AG04450 (cell line): Measurements from ENCODE around the gene LAMA5. TPM values are rescaled to one million over a fixed set of nuclear protein-coding genes. Genes with fewer than 3 reads are reported as not detected.

Experiments used
- CTCF ChIA-PET: fragments of 300-600, 350-600 bp; formaldehyde crosslinking; extraction: SDS; loops from one replicate; lab custom pipeline; 2022; ENCODE audit warnings: antibody characterized with exemption, inconsistent platforms; lab: Charles Lee
- POLR2A ChIA-PET: fragments of 350-600 bp; formaldehyde crosslinking; extraction: SDS; loops from one replicate; lab custom pipeline; 2021; ENCODE audit warnings: antibody characterized with exemption, inconsistent platforms; lab: Yijun Ruan, JAX
- DNase-seq: peaks from one replicate; pipeline ENCODE4 v3.0.0-alpha.2; 2011; ENCODE audit warnings: low read depth, low spot score
- H3K27ac ChIP-seq: one replicate; pipeline ENCODE4 v1.5.1; 2012; ENCODE audit warnings: low read depth, low read length, control low read depth
- H3K27me3 ChIP-seq: one replicate; pipeline ENCODE4 v1.6.0; 2012; ENCODE audit warnings: low read length; ENCODE audit not compliant: control insufficient read depth, insufficient read depth
- H3K4me3 ChIP-seq: 2 replicates; pipeline ENCODE4 v1.5.1; 2011; ENCODE audit warnings: mild to moderate bottlenecking, low read depth, low read length, control low read depth
- H3K9me3 ChIP-seq: 2 replicates; pipeline ENCODE4 v1.5.1; 2012; ENCODE audit warnings: low read length; ENCODE audit not compliant: control insufficient read depth, insufficient read depth
- CTCF ChIP-seq: IDR thresholded peaks from 2 replicates; pipeline ENCODE4 v1.5.1; 2011; ENCODE audit warnings: low read depth, low read length, control low read depth, inconsistent platforms
- polyA plus RNA-seq: library from polyadenylated mRNA; depleted of rRNA; stranded (reverse); fragments of >200 nt; gene quantifications from 2 replicates; pipeline ENCODE4 v1.2.3, GENCODE V29; 2011

LAMA5 gene
- polyA plus RNA-seq, 1 experiment, result 1.9 TPM

- no peak for TF ChIP-seq CTCF
- DNase-seq, result no peak
- ChIA-PET CTCF (interaction anchor here (1.1 kb wide), 1 partner anchor 48 kb away, joined by 3 read pairs; no protein-coding TSS in a partner anchor), POLR2A (no interaction called here)
- Histone ChIP-seq H3K27me3 (no peaks in the 10 kb centered on the region), H3K4me3 (no peak overlapping the region), H3K9me3 (no peaks in the 10 kb centered on the region; the same call in 1 of the 2 replicates), H3K27ac (no peak overlapping the region)
Measured at GRCh38 chr20:62326959-62327725, 40.0 kb downstream of the LAMA5 start.

GRCh38 chr20:62326559-62326958 lies 40.6 kb downstream of the LAMA5 start:
- no peak for DNase-seq
- Histone ChIP-seq H3K27me3 (no peaks in the 10 kb centered on the region), H3K9me3 (no peaks in the 10 kb centered on the region; the same call in 1 of the 2 replicates), H3K27ac (no peak overlapping the region), H3K4me3 (no peak overlapping the region)
- POLR2A ChIA-PET, result no interaction called here
- CTCF ChIA-PET, result no interaction called here
- no peak for TF ChIP-seq CTCF

GRCh38 chr20:62325172-62325905 lies 41.8 kb downstream of the LAMA5 start:
- POLR2A ChIA-PET, result interaction anchor here (0.6 kb wide), 1 partner anchor 49 kb away, joined by 5 read pairs; no protein-coding TSS in a partner anchor
- Histone ChIP-seq H3K27me3 (no peaks in the 10 kb centered on the region), H3K9me3 (peaks cover 4% of the 10 kb centered on the region; the same call in 1 of the 2 replicates), H3K27ac (no peak overlapping the region), H3K4me3 (no peak overlapping the region)
- TF ChIP-seq CTCF, result no peak
- CTCF ChIA-PET, result no interaction called here
- DNase-seq, result no peak

GRCh38 chr20:62323980-62324906 lies 42.9 kb downstream of the LAMA5 start:
- DNase-seq, result no peak
- no peak for TF ChIP-seq CTCF
- no peak overlapping the region for H3K4me3 ChIP-seq
- peaks cover 8% of the 10 kb centered on the region; the same call in 1 of the 2 replicates for H3K9me3 ChIP-seq
- POLR2A ChIA-PET, result interaction anchor here (0.6 kb wide), 1 partner anchor 50 kb away, joined by 5 read pairs; no protein-coding TSS in a partner anchor
- H3K27me3 ChIP-seq, result no peaks in the 10 kb centered on the region
- no peak overlapping the region for H3K27ac ChIP-seq
- CTCF ChIA-PET, result no interaction called here
